ENCODE measurements around the gene PCDHA9.
A peak's percentile ranks its signal among the peaks of the same experiment; 100 is the strongest.
"Not testable (repeated sequence)": the region's sequence is repeated elsewhere in the genome, so short reads cannot be mapped to it uniquely, and the experiment has no call there.

The PCDHA9 gene

DNA sequence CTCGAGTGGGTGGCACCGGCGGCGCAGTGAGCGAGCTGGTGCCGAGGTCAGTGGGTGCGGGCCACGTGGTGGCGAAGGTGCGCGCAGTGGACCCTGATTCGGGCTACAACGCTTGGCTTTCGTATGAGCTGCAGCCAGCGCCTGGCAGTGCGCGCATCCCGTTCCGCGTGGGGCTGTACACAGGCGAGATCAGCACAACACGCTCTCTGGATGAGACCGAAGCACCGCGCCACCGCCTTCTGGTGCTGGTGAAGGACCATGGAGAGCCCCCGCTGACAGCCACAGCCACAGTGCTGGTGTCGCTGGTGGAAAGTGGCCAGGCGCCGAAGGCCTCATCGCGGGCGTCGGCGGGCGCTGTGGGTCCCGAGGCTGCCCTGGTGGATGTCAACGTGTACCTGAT is 24.7 kb upstream of the PCDHA9 start:
- no peak for TF ChIP-seq POLR2A (IDR thresholded peaks at IDR 0.05; ENCODE audit: extremely low read depth, insufficient read length)
- DNase-seq (ENCODE audit: low read depth), result no peak
- no peak overlapping the region for H3K4me3 ChIP-seq (ENCODE audit: low read depth, low read length)

DNA sequence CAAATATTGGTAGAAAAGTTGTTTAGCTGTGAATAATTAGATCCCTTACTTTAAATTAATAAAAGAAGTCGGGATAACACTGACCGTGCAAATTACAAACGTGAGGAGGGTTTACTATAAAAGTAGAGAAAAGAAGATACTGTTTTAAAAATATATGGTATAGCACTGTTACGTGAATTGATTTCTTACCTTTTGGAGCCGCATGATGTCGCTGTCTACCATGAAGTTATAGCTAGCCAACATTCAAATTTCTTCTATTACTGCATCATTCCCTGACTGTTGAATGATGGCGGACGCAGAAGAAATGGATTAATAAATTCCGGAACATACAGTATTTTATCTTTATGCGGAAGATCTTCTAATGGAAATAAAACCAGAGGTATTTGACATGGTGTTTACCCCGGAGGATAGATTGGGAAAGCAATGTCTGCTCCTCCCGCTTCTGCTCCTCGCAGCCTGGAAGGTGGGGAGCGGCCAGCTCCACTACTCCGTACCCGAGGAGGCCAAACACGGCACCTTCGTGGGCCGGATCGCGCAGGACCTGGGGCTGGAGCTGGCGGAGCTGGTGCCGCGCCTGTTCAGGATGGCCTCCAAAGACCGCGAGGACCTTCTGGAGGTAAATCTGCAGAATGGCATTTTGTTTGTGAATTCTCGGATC is 20.3 kb upstream of the PCDHA9 start, which contains the start of gene PCDHA6:
TSS of gene PCDHA6 (plus strand) at position 257 of the 658 bp plus-strand sequence. CDS start at position 389, 132 bp downstream.
- no peak within 1 kb of the TSS for H3K4me3 ChIP-seq (ENCODE audit: low read depth, low read length)
- TF ChIP-seq MAX (IDR thresholded peaks at IDR 0.05; ENCODE audit: low read depth, low read length), result no peak
- no peak for TF ChIP-seq POLR2A (IDR thresholded peaks at IDR 0.05; ENCODE audit: extremely low read depth, insufficient read length)
- no peak for TF ChIP-seq MYC (IDR thresholded peaks at IDR 0.05; ENCODE audit: low read depth, low read length)
- TF ChIP-seq CTCF (IDR thresholded peaks at IDR 0.05; ENCODE audit: low read depth, low read length), result no peak
- no peak for DNase-seq (ENCODE audit: low read depth)

DNA sequence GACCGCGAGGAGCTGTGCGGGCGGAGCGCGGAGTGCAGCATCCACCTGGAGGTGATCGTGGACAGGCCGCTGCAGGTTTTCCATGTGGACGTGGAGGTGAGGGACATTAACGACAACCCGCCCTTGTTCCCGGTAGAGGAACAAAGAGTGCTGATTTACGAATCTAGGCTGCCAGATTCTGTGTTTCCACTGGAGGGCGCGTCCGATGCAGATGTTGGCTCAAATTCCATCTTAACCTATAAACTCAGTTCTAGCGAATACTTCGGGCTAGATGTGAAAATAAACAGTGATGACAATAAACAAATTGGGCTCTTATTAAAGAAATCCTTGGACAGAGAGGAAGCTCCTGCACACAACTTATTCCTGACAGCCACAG is 19.8 kb upstream of the PCDHA9 start:
- no peak for DNase-seq (ENCODE audit: low read depth)
- H3K4me3 ChIP-seq (ENCODE audit: low read depth, low read length), result no peak overlapping the region
- no peak for TF ChIP-seq POLR2A (IDR thresholded peaks at IDR 0.05; ENCODE audit: extremely low read depth, insufficient read length)
- no peak for TF ChIP-seq CTCF (IDR thresholded peaks at IDR 0.05; ENCODE audit: low read depth, low read length)
- no peak for TF ChIP-seq MYC (IDR thresholded peaks at IDR 0.05; ENCODE audit: low read depth, low read length)
- TF ChIP-seq MAX (IDR thresholded peaks at IDR 0.05; ENCODE audit: low read depth, low read length), result no peak

GRCh38 chr5:140829511-140830501 is 18.4 kb upstream of the PCDHA9 start:
- DNase-seq (ENCODE audit: low read depth); H3K4me3 ChIP-seq (ENCODE audit: low read depth, low read length): not testable (repeated sequence)

DNA sequence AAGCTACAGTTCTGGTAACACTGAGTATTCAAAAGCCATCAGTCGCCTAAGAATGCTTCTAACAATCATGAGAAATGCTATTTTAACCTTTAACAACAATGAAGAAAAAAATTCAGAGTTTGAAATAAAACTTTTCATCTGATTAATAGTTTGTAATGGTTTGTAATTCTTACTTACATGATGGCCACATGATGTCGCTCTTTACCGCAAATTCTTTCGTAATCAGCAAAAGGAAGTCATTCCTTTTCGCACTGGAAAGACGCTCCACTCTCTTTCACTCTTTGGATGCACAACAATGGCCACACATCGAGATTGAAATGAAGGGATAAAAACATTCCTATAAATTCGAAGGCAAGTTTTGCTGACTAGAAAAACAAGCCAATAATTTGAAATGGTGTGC is 14.2 kb upstream of the PCDHA9 start, which contains the start of gene PCDHA7:
TSS of gene PCDHA7 (plus strand) at position 277 of the 400 bp plus-strand sequence. CDS start at position 392, 115 bp downstream.
- H3K4me3 ChIP-seq (ENCODE audit: low read depth, low read length), result no peak within 1 kb of the TSS
- DNase-seq (ENCODE audit: low read depth), result peak; percentile 16

DNA sequence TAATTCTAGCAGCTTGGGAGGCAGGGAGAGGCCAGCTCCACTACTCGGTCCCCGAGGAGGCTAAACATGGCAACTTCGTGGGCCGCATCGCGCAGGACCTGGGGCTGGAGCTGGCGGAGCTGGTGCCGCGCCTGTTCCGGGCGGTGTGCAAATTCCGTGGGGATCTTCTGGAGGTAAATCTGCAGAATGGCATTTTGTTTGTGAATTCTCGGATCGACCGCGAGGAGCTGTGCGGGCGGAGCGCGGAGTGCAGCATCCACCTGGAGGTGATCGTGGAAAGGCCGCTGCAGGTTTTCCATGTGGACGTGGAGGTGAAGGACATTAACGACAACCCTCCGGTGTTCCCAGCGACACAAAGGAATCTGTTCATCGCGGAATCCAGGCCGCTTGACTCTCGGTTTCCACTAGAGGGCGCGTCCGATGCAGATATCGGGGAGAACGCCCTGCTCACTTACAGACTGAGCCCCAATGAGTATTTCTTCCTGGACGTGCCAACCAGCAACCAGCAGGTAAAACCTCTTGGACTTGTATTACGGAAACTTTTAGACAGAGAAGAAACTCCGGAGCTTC is 13.7 kb upstream of the PCDHA9 start:
- not testable (repeated sequence) for DNase-seq (ENCODE audit: low read depth); H3K4me3 ChIP-seq (ENCODE audit: low read depth, low read length)

More for the DNA sequence above, 14.2 kb upstream of the PCDHA9 start, which contains the start of gene PCDHA7:
- TF ChIP-seq POLR2A (IDR thresholded peaks at IDR 0.05; ENCODE audit: extremely low read depth, insufficient read length) (no peak), MYC (IDR thresholded peaks at IDR 0.05; ENCODE audit: low read depth, low read length) (no peak), CTCF (IDR thresholded peaks at IDR 0.05; ENCODE audit: low read depth, low read length) (no peak), MAX (IDR thresholded peaks at IDR 0.05; ENCODE audit: low read depth, low read length) (no peak)

GRCh38 chr5:140835622-140836510 is 12.3 kb upstream of the PCDHA9 start:
- H3K4me3 ChIP-seq (ENCODE audit: low read depth, low read length), result no peak overlapping the region
- TF ChIP-seq MYC (IDR thresholded peaks at IDR 0.05; ENCODE audit: low read depth, low read length) (no peak), POLR2A (IDR thresholded peaks at IDR 0.05; ENCODE audit: extremely low read depth, insufficient read length) (no peak)
- DNase-seq (ENCODE audit: low read depth), result no peak

Measured in NB4 (cell line).